Osteoblast (primary cell): ENCODE measurements around the gene TSPAN1. TPM values are rescaled to one million over a fixed set of nuclear protein-coding genes. Genes with fewer than 3 reads are reported as not detected.

ENCODE experiments used
- DNase-seq: peaks from one replicate; pipeline ENCODE4 v3.0.0; 2011; ENCODE audit warnings: low spot score, mixed read lengths; ENCODE audit not compliant: insufficient read length; ENCODE audit errors: missing footprints
- H2AFZ ChIP-seq: 2 replicates; pipeline ENCODE4 v1.6.0; 2011; ENCODE audit warnings: mild to moderate bottlenecking, low read length
- H3K27ac ChIP-seq: 2 replicates; pipeline ENCODE4 v1.5.1; 2011; ENCODE audit warnings: mild to moderate bottlenecking, low read depth, low read length, moderate library complexity
- H3K27me3 ChIP-seq: 2 replicates; pipeline ENCODE4 v1.6.0; 2012; ENCODE audit warnings: mild to moderate bottlenecking, control low read depth, inconsistent platforms, low read length, moderate library complexity; ENCODE audit not compliant: insufficient read depth
- H3K36me3 ChIP-seq: 2 replicates; pipeline ENCODE4 v1.5.1; 2011; ENCODE audit warnings: mild to moderate bottlenecking, low read length, control low read depth, moderate library complexity; ENCODE audit not compliant: insufficient read depth
- H3K4me1 ChIP-seq: 2 replicates; pipeline ENCODE4 v1.5.1; 2011; ENCODE audit warnings: mild to moderate bottlenecking, low read length, control low read depth, moderate library complexity; ENCODE audit not compliant: insufficient read depth
- H3K4me2 ChIP-seq: 2 replicates; pipeline ENCODE4 v1.6.0; 2011; ENCODE audit warnings: mild to moderate bottlenecking, low read length; ENCODE audit not compliant: insufficient read depth
- H3K4me3 ChIP-seq: fragments of 200-600 bp; sonication (generic); 3 replicates; pipeline ENCODE4 v1.5.1; 2012; ENCODE audit warnings: mild to moderate bottlenecking, low read length, inconsistent platforms; ENCODE audit not compliant: insufficient read depth
- H3K79me2 ChIP-seq: 2 replicates; pipeline ENCODE4 v1.6.0; 2012; ENCODE audit warnings: mild to moderate bottlenecking, low read length, control low read depth, inconsistent platforms; ENCODE audit not compliant: insufficient read depth
- H3K9me3 ChIP-seq: 2 replicates; pipeline ENCODE4 v1.5.1; 2011; ENCODE audit warnings: low read depth, low read length, control low read depth
- H4K20me1 ChIP-seq: 2 replicates; pipeline ENCODE4 v1.6.0; 2012; ENCODE audit warnings: mild to moderate bottlenecking, low read length, control low read depth; ENCODE audit not compliant: insufficient read depth
- total RNA-seq: library from RNA; depleted of rRNA; stranded (reverse); fragments of >200 nt; gene quantifications from 2 replicates; pipeline ENCODE4 v1.2.3, GENCODE V29; 2012
- TF ChIP-seq, protein P1 (sequence below): IDR thresholded peaks from 2 replicates; pipeline ENCODE4 v1.5.1; 2011; ENCODE audit warnings: mild to moderate bottlenecking, low read depth, low read length, moderate library complexity; ENCODE audit errors: extremely low read depth

The TSPAN1 gene
- total RNA-seq, 1 donor: 1.1 TPM

DNA sequence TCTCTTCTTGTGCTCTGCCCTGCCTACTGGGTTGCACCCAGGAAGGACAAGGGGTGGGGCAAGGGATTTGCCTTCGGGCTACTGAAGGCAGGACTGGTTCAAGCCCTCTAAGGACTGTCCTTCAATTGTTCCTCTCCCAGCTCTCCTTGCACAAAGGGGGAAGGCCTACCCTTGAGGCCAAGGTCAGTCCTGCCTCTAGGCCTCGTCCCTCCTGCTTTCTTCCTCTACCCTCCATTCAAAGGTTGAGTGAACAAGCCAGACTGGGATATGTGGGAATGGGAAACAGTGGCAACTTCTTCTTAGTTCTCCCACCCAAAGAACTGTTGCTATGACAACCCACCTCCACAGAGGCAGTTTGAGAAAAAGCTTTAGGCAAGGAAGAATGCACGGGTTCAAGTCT, 30.9 kb downstream of the TSPAN1 start:
- Histone ChIP-seq H3K4me3 (no peak overlapping the region), H2AFZ (no peak overlapping the region), H3K4me1 (peaks cover 12% of the 10 kb centered on the region), H3K27ac (no peak overlapping the region), H3K79me2 (peaks cover 11% of the 10 kb centered on the region), H3K4me2 (no peak overlapping the region), H3K27me3 (no peaks in the 10 kb centered on the region), H3K36me3 (peaks cover 4% of the 10 kb centered on the region), H4K20me1 (peaks cover 5% of the 10 kb centered on the region), H3K9me3 (no peaks in the 10 kb centered on the region)
- TF ChIP-seq, protein P1, sequence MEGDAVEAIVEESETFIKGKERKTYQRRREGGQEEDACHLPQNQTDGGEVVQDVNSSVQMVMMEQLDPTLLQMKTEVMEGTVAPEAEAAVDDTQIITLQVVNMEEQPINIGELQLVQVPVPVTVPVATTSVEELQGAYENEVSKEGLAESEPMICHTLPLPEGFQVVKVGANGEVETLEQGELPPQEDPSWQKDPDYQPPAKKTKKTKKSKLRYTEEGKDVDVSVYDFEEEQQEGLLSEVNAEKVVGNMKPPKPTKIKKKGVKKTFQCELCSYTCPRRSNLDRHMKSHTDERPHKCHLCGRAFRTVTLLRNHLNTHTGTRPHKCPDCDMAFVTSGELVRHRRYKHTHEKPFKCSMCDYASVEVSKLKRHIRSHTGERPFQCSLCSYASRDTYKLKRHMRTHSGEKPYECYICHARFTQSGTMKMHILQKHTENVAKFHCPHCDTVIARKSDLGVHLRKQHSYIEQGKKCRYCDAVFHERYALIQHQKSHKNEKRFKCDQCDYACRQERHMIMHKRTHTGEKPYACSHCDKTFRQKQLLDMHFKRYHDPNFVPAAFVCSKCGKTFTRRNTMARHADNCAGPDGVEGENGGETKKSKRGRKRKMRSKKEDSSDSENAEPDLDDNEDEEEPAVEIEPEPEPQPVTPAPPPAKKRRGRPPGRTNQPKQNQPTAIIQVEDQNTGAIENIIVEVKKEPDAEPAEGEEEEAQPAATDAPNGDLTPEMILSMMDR: no peak
- peak; percentile 56 for DNase-seq

DNA sequence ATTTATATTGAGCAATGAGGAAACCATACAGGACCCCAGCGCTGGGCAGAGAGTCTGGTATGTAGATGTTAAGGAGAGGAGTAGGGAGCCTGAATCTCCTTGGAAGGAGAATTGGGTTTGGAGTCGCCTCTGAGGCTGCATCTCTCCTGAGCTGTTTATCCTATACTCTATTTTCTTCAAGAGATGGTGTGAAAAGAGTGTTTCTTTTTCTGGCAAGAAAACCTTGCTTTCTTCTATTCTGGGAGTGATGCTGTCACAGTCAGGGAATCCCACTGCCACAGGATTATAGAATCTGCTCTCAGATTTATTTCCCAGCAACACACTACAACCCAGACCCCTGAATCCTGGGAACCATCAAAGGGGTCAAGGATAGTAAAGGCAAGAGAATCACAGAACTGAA, 31.5 kb downstream of the TSPAN1 start:
- no peak for DNase-seq

DNA sequence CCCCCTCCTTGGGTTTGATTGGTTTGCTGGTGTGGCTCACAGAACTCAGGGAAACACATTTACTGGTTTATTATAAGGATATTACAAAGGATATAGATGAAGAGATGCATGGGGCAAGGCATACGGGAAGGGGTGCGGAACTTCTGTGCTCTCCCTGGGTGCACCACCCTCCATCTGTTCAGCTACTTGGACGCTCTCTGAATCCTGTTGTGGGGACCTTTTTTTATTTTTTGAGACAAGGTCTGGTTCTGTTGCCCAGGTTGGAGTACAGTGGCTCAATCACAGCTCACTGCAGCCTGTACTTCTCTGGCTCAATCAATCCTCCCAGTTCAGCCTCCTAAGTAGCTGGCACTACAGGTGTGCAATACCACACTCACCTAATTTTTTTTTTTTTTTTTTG, 35.7 kb downstream of the TSPAN1 start:
- no peaks in the 10 kb centered on the region for H3K4me1 ChIP-seq
- DNase-seq: no peak
- no peak overlapping the region for H3K4me3 ChIP-seq
- H2AFZ ChIP-seq: no peak overlapping the region
- TF ChIP-seq, protein P1: no peak
- H3K79me2 ChIP-seq: no peaks in the 10 kb centered on the region
- H3K27ac ChIP-seq: no peak overlapping the region
- no peak overlapping the region for H3K4me2 ChIP-seq
- no peaks in the 10 kb centered on the region for H4K20me1 ChIP-seq
- H3K36me3 ChIP-seq: peaks cover 4% of the 10 kb centered on the region
- H3K9me3 ChIP-seq: no peaks in the 10 kb centered on the region
- H3K27me3 ChIP-seq: no peaks in the 10 kb centered on the region

More for the DNA sequence above, 31.5 kb downstream of the TSPAN1 start:
- Histone ChIP-seq H3K36me3 (peaks cover 4% of the 10 kb centered on the region), H3K4me2 (no peak overlapping the region), H3K27me3 (no peaks in the 10 kb centered on the region), H3K79me2 (peaks cover 11% of the 10 kb centered on the region), H3K4me3 (no peak overlapping the region), H3K9me3 (no peaks in the 10 kb centered on the region), H3K4me1 (peaks cover 12% of the 10 kb centered on the region), H2AFZ (no peak overlapping the region), H4K20me1 (peaks cover 5% of the 10 kb centered on the region), H3K27ac (no peak overlapping the region)
- TF ChIP-seq, protein P1: no peak

DNA sequence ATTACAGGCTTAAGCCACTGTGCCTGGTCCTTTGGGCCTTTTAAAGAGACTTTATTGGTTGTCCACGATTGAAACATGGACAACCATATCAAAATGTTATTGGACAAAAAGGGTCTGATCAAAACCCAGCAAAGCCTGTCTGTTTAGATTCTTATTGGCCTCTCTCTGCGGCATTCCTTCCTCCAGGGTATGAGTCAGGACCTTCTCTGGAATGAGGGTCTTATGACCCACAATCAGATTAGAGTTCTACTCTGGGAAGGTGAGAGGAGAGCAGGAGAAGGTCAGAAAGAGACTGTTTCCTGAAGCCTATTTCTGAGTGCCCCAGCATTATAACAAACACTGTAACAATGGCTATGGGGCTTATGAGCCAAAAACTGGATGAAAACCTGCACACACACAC, 36.2 kb downstream of the TSPAN1 start:
- TF ChIP-seq, protein P1: no peak
- Histone ChIP-seq H3K36me3 (peaks cover 4% of the 10 kb centered on the region), H3K27me3 (no peaks in the 10 kb centered on the region), H4K20me1 (no peaks in the 10 kb centered on the region), H3K4me3 (no peak overlapping the region), H3K4me2 (no peak overlapping the region), H2AFZ (no peak overlapping the region), H3K4me1 (no peaks in the 10 kb centered on the region), H3K79me2 (no peaks in the 10 kb centered on the region), H3K27ac (no peak overlapping the region), H3K9me3 (no peaks in the 10 kb centered on the region)
- DNase-seq: no peak
